ENCODE measurements around the gene THTPA. TPM values are rescaled to one million over a fixed set of nuclear protein-coding genes. Genes with fewer than 3 reads are reported as not detected.

THTPA gene
- total RNA-seq, 1 donor from 2014 or later = 7.7 TPM

DNA sequence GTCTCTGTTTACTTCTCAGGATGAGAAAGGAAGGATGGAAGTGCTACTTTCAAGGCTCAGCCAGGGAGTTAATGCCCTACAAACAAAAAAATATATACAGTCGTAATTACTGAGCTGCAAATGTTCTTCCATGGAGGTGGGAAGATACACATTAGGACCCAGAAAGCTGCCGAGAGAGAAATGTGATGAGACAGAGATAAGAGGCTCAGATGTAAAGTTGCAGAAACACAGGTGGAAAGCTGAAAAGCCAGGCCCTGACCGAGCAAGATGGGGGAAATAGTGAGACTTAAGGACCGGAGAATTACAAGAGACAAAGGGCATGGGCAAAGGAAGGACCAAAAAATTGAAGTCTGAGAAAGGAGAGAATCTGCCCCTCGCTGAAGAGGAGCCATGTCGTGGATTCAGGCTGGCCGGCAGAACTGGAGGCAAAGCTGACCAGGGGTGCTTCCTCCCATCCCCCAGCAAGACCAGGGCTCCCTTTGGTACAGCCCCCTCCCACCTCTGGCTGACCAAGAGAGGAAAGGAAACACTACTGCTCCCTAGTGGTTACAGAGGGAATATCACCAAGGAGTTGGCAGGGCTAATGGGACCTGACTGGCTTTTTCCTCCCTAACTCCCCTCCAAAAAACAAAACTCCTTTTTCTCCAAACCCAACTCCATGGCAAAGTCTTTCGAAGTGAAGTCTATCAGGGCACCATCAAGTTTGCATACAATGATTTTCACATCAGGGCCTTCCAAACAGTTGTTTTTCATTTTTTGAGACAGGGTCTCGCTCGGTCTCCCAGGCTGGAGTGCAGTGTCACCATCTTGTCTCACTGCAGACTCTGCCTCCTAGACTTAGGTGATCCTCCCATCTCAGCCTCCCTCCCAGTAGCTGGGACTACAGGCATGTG, 16.6 kb upstream of the THTPA start:
- Histone ChIP-seq H3K4me1 (peaks cover 31% of the 10 kb centered on the region), H4K20me1 (ENCODE audit: low read depth) (no peaks in the 10 kb centered on the region), H3K79me2 (ENCODE audit: low read depth) (peaks cover 11% of the 10 kb centered on the region), H2AFZ (replicated peaks) (peak overlapping the region; percentile 48), H3F3A (ENCODE audit: low read depth) (peaks cover 37% of the 10 kb centered on the region), H3K27me3 (no peaks in the 10 kb centered on the region), H3K9ac (no peak overlapping the region), H3K27ac (no peak overlapping the region), H3K4me2 (peak overlapping the region; percentile 69), H3K36me3 (no peaks in the 10 kb centered on the region), H3K9me3 (ENCODE audit: low read depth) (no peaks in the 10 kb centered on the region), H3K4me3 (peak overlapping the region; percentile 2)
- H3K36me3 Mint-ChIP-seq = peaks cover 7% of the 10 kb centered on the region
- peak overlapping the region; percentile 1 for H3K27ac Mint-ChIP-seq
- H3K9me3 Mint-ChIP-seq = no peaks in the 10 kb centered on the region
- peak overlapping the region; percentile 8 for H3K4me3 Mint-ChIP-seq
- peaks cover 22% of the 10 kb centered on the region for H3K4me1 Mint-ChIP-seq
- TF ChIP-seq EZH2phosphoT487 (IDR thresholded peaks at IDR 0.05) (no peak), EZH2 (IDR thresholded peaks at IDR 0.05) (no peak)
- TF ChIP-seq, protein P1, sequence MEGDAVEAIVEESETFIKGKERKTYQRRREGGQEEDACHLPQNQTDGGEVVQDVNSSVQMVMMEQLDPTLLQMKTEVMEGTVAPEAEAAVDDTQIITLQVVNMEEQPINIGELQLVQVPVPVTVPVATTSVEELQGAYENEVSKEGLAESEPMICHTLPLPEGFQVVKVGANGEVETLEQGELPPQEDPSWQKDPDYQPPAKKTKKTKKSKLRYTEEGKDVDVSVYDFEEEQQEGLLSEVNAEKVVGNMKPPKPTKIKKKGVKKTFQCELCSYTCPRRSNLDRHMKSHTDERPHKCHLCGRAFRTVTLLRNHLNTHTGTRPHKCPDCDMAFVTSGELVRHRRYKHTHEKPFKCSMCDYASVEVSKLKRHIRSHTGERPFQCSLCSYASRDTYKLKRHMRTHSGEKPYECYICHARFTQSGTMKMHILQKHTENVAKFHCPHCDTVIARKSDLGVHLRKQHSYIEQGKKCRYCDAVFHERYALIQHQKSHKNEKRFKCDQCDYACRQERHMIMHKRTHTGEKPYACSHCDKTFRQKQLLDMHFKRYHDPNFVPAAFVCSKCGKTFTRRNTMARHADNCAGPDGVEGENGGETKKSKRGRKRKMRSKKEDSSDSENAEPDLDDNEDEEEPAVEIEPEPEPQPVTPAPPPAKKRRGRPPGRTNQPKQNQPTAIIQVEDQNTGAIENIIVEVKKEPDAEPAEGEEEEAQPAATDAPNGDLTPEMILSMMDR (IDR thresholded peaks at IDR 0.05) = peak; percentile 89
- peak; percentile 90 for DNase-seq (ENCODE audit: low spot score)
- peaks cover 2% of the 10 kb centered on the region for H3K27me3 Mint-ChIP-seq (ENCODE audit: insufficient read depth, low read depth)

DNA sequence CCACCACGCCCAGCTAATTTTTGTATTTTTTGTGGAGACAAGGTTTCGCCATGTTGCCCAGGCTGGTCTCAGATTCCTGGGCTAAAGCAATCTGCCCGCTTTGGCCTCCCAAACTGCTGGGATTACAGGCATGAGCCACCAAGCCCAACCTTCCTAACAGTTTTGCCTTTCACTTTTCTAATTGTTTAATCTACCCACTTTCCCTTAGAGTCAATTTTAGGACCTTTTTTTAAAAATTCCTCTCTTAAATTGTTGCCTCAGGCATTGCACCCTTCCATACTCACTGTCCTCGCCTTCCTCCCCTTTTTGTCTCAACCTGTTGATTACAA, 16.0 kb upstream of the THTPA start:
- no peaks in the 10 kb centered on the region for H3K9me3 Mint-ChIP-seq
- H4K20me1 ChIP-seq (ENCODE audit: low read depth) = peaks cover 3% of the 10 kb centered on the region
- no peak overlapping the region for H2AFZ ChIP-seq (replicated peaks)
- H3K4me1 ChIP-seq = peaks cover 37% of the 10 kb centered on the region
- H3K4me1 Mint-ChIP-seq = peaks cover 22% of the 10 kb centered on the region
- H3K27me3 Mint-ChIP-seq (ENCODE audit: insufficient read depth, low read depth) = peaks cover 2% of the 10 kb centered on the region
- H3K4me2 ChIP-seq = no peak overlapping the region
- H3K4me3 ChIP-seq = no peak overlapping the region
- no peaks in the 10 kb centered on the region for H3K9me3 ChIP-seq (ENCODE audit: low read depth)
- H3K27ac Mint-ChIP-seq = no peak overlapping the region
- H3K4me3 Mint-ChIP-seq = no peak overlapping the region
- no peaks in the 10 kb centered on the region for H3K36me3 ChIP-seq
- TF ChIP-seq EZH2 (IDR thresholded peaks at IDR 0.05) = no peak
- TF ChIP-seq EZH2phosphoT487 (IDR thresholded peaks at IDR 0.05) = no peak
- TF ChIP-seq, protein P1 (IDR thresholded peaks at IDR 0.05) = no peak
- no peak overlapping the region for H3K27ac ChIP-seq
- peaks cover 43% of the 10 kb centered on the region for H3F3A ChIP-seq (ENCODE audit: low read depth)
- H3K9ac ChIP-seq = no peak overlapping the region
- H3K36me3 Mint-ChIP-seq = peaks cover 6% of the 10 kb centered on the region
- no peaks in the 10 kb centered on the region for H3K27me3 ChIP-seq
- H3K79me2 ChIP-seq (ENCODE audit: low read depth) = peaks cover 11% of the 10 kb centered on the region
- no peak for DNase-seq (ENCODE audit: low spot score)

- H3K4me3 Mint-ChIP-seq = no peak overlapping the region
- TF ChIP-seq, protein P1 (IDR thresholded peaks at IDR 0.05) = no peak
- no peak for TF ChIP-seq EZH2phosphoT487 (IDR thresholded peaks at IDR 0.05)
- TF ChIP-seq EZH2 (IDR thresholded peaks at IDR 0.05) = no peak
- Histone ChIP-seq H4K20me1 (ENCODE audit: low read depth) (peaks cover 5% of the 10 kb centered on the region), H3K79me2 (ENCODE audit: low read depth) (peaks cover 16% of the 10 kb centered on the region), H2AFZ (replicated peaks) (no peak overlapping the region), H3K4me1 (peaks cover 46% of the 10 kb centered on the region), H3K9ac (no peak overlapping the region), H3K4me3 (no peak overlapping the region), H3K9me3 (ENCODE audit: low read depth) (no peaks in the 10 kb centered on the region), H3F3A (ENCODE audit: low read depth) (peaks cover 42% of the 10 kb centered on the region), H3K27me3 (no peaks in the 10 kb centered on the region), H3K27ac (no peak overlapping the region), H3K36me3 (no peaks in the 10 kb centered on the region), H3K4me2 (no peak overlapping the region)
- no peak overlapping the region for H3K27ac Mint-ChIP-seq
- no peaks in the 10 kb centered on the region for H3K9me3 Mint-ChIP-seq
- DNase-seq (ENCODE audit: low spot score) = no peak
- peaks cover 31% of the 10 kb centered on the region for H3K4me1 Mint-ChIP-seq
- peaks cover 3% of the 10 kb centered on the region for H3K36me3 Mint-ChIP-seq
- peaks cover 2% of the 10 kb centered on the region for H3K27me3 Mint-ChIP-seq (ENCODE audit: insufficient read depth, low read depth)
These were observed 13.8 kb upstream of the THTPA start for GRCh38 chr14:23542261-23542660.

Data from neural progenitor cell (in vitro differentiated cells).